Adrenal gland (tissue), 12 donors: Measurements from ENCODE around the gene NR5A2. TPM values are rescaled to one million over a fixed set of nuclear protein-coding genes. Genes with fewer than 3 reads are reported as not detected.

Source experiments
- DNase-seq, 7 donors: peaks; one replicate each; pipeline ENCODE4 v3.0.0-alpha.2; 2019 to 2020
- H3K27ac ChIP-seq, 5 donors: fragments of 200-600 bp; sonication (generic) in 4 of 5; 1 replicate in 3 of 5; 2 replicates in 2 of 5; pipeline versions ENCODE4 v1.5.1 to v1.8.0; 2016 to 2020; ENCODE audit warnings: mild to moderate bottlenecking in 1 of 5
- H3K27me3 ChIP-seq: fragments of 200-600 bp; 2 replicates; pipeline ENCODE4 v1.8.0; 2021
- H3K36me3 ChIP-seq, 2 donors: fragments of 200-600 bp; replicated peaks in 1 of 2; 1 replicate in 1 of 2; 2 replicates in 1 of 2; pipeline versions ENCODE4 v1.5.1 to v1.8.0; 2018 to 2022
- H3K4me1 ChIP-seq, 2 donors: fragments of 200-600 bp; replicated peaks in 1 of 2; 1 replicate in 1 of 2; 2 replicates in 1 of 2; pipeline versions ENCODE4 v1.5.1 to v1.8.0; 2018 to 2021
- H3K4me3 ChIP-seq, 4 donors: fragments of 200-600 bp; sonication (generic) in 3 of 4; one replicate each; pipeline ENCODE4 v1.5.1; 2016 to 2018
- H3K9me3 ChIP-seq, 3 donors: fragments of 200-600 bp; sonication (generic) in 1 of 3; replicated peaks in 1 of 3; 1 replicate in 2 of 3; 2 replicates in 1 of 3; pipeline versions ENCODE4 v1.5.1 to v1.8.0; 2016 to 2021
- POLR2A ChIP-seq, 2 donors: fragments of 450-650 bp; IDR thresholded peaks; one replicate each; pipeline ENCODE4 v1.6.1; 2017; ENCODE audit warnings: antibody characterized with exemption in 2 of 2, mild to moderate bottlenecking in 2 of 2, moderate library complexity in 1 of 2
- WGBS, 4 donors: extraction: QIAGEN DNeasy Blood & Tissue Kit in 2 of 4; methylation state at CpG; one replicate each; pipeline versions ENCODE4 v1.1.5 to v1.1.7; 2013 to 2017; 5-methylcytosine and 5-hydroxymethylcytosine counted together
- intact Hi-C, 2 donors: fragments of 100-400 bp; cut with DNase I; formaldehyde crosslinking; loops; one replicate each; pipeline versions ENCODE4 v1.14.1 to v1.15.0; 2022 to 2023
- polyA plus RNA-seq, 3 donors: library from polyadenylated mRNA; stranded (reverse); fragments of 200-250 nt in 2 of 3; fragments of 350-450 nt in 1 of 3; fragmentation: Illumina TruSeq in 1 of 3; extraction: RNeasy Lipid Tissue Mini Kit (QIAGEN cat#74804) in 1 of 3; gene quantifications; one replicate each; pipeline ENCODE4 v1.2.3, GENCODE V29; 2013 to 2014
- total RNA-seq, 9 donors: library from RNA; depleted of rRNA in 4 of 9; stranded (reverse); fragments of >200 nt in 4 of 9; fragments of 120-200 nt in 1 of 9; fragmentation: NEBNext Ultra II Directional in 1 of 9; extraction: Animal tissue kit (Norgen Biotek cat#: 25700) in 1 of 9; gene quantifications; one replicate each; pipeline versions ENCODE4 v1.1.0 to v1.2.4, GENCODE V29; 2013 to 2023
- TF ChIP-seq, protein P1 (sequence below), 6 experiments: fragments of 450-650 bp in 4 of 6; fragments of 200-600 bp in 2 of 6; sonication (generic) in 1 of 6; IDR thresholded peaks; 1 replicate in 5 of 6; 2 replicates in 1 of 6; pipeline versions ENCODE4 v1.5.1 to v1.8.0; 2016 to 2021; ENCODE audit warnings: antibody characterized with exemption in 6 of 6, mild to moderate bottlenecking in 2 of 6, moderate library complexity in 1 of 6
- donor health status: healthy with polysubstance abuse.
- donor health status: Bipolar disorder and iron deficiency.
- donor health status: DM: yes; HTN: yes; CAD: no.
- donor health status: DM: no; HTN: no; CAD: no.
- donor health status: DM: no; HTN: no; CAD: no.
- donor health status: DM: yes; HTN: yes; CAD: no.

NR5A2 gene
- total and polyA plus RNA-seq, 12 donors: 0.40 to 17.3 (median 0.94) TPM

DNA sequence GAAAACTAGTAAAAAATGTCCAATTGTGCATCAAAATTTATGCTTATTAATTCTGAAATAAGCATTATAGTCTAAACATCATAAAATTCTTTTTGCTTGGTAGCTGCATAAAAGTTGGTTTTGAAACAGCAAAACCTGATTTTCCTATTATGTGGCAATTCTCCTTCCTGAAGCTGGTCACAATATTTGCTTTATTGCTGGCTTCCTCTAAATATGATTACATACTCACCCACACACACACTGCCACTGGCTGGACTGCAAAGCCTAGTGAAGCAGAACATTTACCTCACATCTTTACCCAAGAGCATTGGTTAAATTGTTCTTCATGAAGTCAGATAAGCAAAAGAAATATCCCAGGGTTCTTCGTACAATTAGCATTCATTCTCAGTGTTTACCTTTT is 103.0 kb downstream of the NR5A2 start:
- 58 to 78% (median 67%) methylated on average over 1 of the region's 1 CpG for WGBS, 4 donors
- Histone ChIP-seq H3K27ac (no peak overlapping the region), H3K36me3 (no peaks in the 10 kb centered on the region), H3K4me3 (no peak overlapping the region), H3K4me1 (peaks cover 0 to 8% of the 10 kb centered on the region in 2 donors), H3K27me3 (no peaks in the 10 kb centered on the region), H3K9me3 (no peaks in the 10 kb centered on the region)
- TF ChIP-seq POLR2A (IDR thresholded peaks at IDR 0.05): no peak
- TF ChIP-seq, protein P1, sequence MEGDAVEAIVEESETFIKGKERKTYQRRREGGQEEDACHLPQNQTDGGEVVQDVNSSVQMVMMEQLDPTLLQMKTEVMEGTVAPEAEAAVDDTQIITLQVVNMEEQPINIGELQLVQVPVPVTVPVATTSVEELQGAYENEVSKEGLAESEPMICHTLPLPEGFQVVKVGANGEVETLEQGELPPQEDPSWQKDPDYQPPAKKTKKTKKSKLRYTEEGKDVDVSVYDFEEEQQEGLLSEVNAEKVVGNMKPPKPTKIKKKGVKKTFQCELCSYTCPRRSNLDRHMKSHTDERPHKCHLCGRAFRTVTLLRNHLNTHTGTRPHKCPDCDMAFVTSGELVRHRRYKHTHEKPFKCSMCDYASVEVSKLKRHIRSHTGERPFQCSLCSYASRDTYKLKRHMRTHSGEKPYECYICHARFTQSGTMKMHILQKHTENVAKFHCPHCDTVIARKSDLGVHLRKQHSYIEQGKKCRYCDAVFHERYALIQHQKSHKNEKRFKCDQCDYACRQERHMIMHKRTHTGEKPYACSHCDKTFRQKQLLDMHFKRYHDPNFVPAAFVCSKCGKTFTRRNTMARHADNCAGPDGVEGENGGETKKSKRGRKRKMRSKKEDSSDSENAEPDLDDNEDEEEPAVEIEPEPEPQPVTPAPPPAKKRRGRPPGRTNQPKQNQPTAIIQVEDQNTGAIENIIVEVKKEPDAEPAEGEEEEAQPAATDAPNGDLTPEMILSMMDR (IDR thresholded peaks at IDR 0.05): no peak
- intact Hi-C loops: no loop called here
- DNase-seq: no peak

DNA sequence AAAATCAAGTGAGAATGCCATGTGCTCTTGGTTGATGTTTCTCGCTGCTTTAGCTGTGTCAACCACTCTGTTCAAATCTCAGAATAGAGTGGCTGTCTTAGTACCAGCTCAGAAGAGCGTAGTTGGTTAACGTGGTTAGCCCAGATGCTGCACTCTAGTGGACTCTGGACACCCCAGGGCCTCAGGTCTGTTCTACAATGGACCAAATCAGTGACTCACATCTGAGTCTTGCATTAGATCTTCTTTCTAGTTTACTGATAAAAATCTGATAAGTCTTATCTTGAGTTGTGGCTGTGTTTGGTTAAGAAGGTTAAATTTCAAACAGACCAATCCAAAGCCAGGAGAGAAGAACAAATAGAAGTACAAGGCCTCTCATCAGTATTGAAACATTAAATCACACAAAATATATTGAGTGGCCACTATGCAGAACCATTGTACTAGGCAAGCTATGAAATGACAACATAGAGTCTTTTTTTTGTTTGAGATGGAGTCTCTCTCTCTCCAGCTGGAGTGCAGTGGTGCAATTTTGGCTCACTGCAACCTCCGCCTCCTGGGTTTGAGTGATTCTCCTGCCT is 104.1 kb downstream of the NR5A2 start:
- WGBS, 4 donors: 54 to 79% (median 75%) methylated on average over 4 of the region's 4 CpGs
- Histone ChIP-seq H3K36me3 (no peaks in the 10 kb centered on the region), H3K4me1 (peaks cover 0 to 8% of the 10 kb centered on the region in 2 donors), H3K4me3 (no peak overlapping the region), H3K27me3 (no peaks in the 10 kb centered on the region), H3K9me3 (no peaks in the 10 kb centered on the region), H3K27ac (no peak overlapping the region)
- intact Hi-C loops: no loop called here
- peak in 2 of 7 donors; percentile 7 to 24 for DNase-seq
- TF ChIP-seq POLR2A (IDR thresholded peaks at IDR 0.05): no peak
- TF ChIP-seq, protein P1 (IDR thresholded peaks at IDR 0.05): no peak

DNA sequence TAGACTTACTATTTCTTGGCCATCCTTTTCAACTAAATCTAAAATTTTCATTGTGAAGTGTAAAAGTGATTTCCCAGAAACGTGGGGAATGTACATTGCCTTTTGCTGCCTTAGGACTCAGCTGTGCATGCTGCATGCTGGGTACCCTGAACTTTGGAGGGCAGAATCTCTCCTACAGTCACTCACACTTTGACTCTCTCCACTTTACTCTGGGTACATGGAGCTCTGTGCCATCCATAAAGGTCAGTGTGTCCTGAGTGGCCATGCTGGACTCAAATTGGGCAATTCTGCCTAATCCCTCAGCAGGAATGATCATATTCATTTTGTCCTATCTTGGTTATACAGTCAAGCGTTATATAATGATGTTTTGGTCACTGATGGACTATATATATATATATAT is 105.6 kb downstream of the NR5A2 start:
- intact Hi-C loops: no loop called here
- peaks cover 0 to 8% of the 10 kb centered on the region in 2 donors for H3K4me1 ChIP-seq
- H3K4me3 ChIP-seq: no peak overlapping the region
- no peak for DNase-seq
- no peaks in the 10 kb centered on the region for H3K9me3 ChIP-seq
- TF ChIP-seq, protein P1 (IDR thresholded peaks at IDR 0.05): no peak
- TF ChIP-seq POLR2A (IDR thresholded peaks at IDR 0.05): no peak
- WGBS, 4 donors: 78 to 93% (median 88%) methylated on average over 2 of the region's 2 CpGs
- H3K27ac ChIP-seq: no peak overlapping the region
- no peaks in the 10 kb centered on the region for H3K27me3 ChIP-seq
- H3K36me3 ChIP-seq: no peaks in the 10 kb centered on the region

DNA sequence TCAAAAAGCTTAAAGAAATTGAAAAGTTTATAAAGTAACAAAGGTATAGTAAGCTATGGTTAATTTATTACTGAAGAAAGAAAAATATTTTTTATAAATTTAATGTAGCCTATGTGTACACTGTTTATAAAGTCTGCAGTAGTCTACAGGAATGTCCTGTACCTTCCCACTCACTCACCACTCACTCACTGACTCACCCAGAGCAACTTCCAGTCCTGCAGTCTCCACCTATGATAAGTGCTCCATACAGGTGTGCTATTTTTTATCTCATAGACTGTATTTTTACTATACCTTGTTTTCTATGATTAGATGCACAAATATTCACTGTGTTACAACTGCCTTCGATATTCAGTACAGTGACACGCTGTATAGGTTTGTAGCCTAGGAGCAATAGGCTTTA is 106.6 kb downstream of the NR5A2 start:
- Histone ChIP-seq H3K4me3 (no peak overlapping the region), H3K27me3 (no peaks in the 10 kb centered on the region), H3K27ac (no peak overlapping the region), H3K36me3 (no peaks in the 10 kb centered on the region), H3K9me3 (no peaks in the 10 kb centered on the region), H3K4me1 (peaks cover 0 to 8% of the 10 kb centered on the region in 2 donors)
- WGBS, 4 donors: 86 to 96% (median 93%) methylated on average over 2 of the region's 2 CpGs
- TF ChIP-seq POLR2A (IDR thresholded peaks at IDR 0.05): no peak
- TF ChIP-seq, protein P1 (IDR thresholded peaks at IDR 0.05): no peak
- intact Hi-C loops: no loop called here
- DNase-seq: no peak
